ENCODE measurements around the gene COL4A1. TPM values are rescaled to one million over a fixed set of nuclear protein-coding genes. Genes with fewer than 3 reads are reported as not detected.

COL4A1 gene
- total RNA-seq, 3 donors from 2014 or later: 19.0 to 308 (median 61.9) TPM

GRCh38 chr13:110327051-110327721 is 20.2 kb upstream of the COL4A1 start:
- intact Hi-C loops (cut with DNase I, micrococcal nuclease): no loop called here
- no peak for DNase-seq
- TF ChIP-seq CTCF (IDR thresholded peaks at IDR 0.05): no peak
- H3K36me3 ChIP-seq (ENCODE audit: low read depth): no peaks in the 10 kb centered on the region
- no peaks in the 10 kb centered on the region for H3K4me1 ChIP-seq (ENCODE audit: low read depth)
- no peak for ATAC-seq
- no peak overlapping the region for H3K4me3 ChIP-seq
- H3K9me3 ChIP-seq: no peaks in the 10 kb centered on the region

GRCh38 chr13:110326263-110326904 is 19.4 kb upstream of the COL4A1 start:
- DNase-seq (no peak), ATAC-seq (no peak)
- no peaks in the 10 kb centered on the region for H3K4me1 ChIP-seq (ENCODE audit: low read depth)
- H3K4me3 ChIP-seq: no peak overlapping the region
- intact Hi-C loops (cut with DNase I, micrococcal nuclease): no loop called here
- no peaks in the 10 kb centered on the region for H3K36me3 ChIP-seq (ENCODE audit: low read depth)
- no peaks in the 10 kb centered on the region for H3K9me3 ChIP-seq
- no peak for TF ChIP-seq CTCF (IDR thresholded peaks at IDR 0.05)

- no peaks in the 10 kb centered on the region for H3K4me1 ChIP-seq (ENCODE audit: low read depth)
- DNase-seq (no peak), ATAC-seq (no peak)
These were observed 17.2 kb upstream of the COL4A1 start for GRCh38 chr13:110324026-110324749.

GRCh38 chr13:110323172-110323891 is 16.4 kb upstream of the COL4A1 start:
- Histone ChIP-seq H3K4me3 (no peak overlapping the region), H3K36me3 (ENCODE audit: low read depth) (no peaks in the 10 kb centered on the region), H3K4me1 (ENCODE audit: low read depth) (no peaks in the 10 kb centered on the region), H3K9me3 (no peaks in the 10 kb centered on the region)
- DNase-seq: no peak
- ATAC-seq: no peak
- intact Hi-C loops (cut with DNase I, micrococcal nuclease): no loop called here
- TF ChIP-seq CTCF (IDR thresholded peaks at IDR 0.05): no peak

More at GRCh38 chr13:110324026-110324749, 17.2 kb upstream of the COL4A1 start:
- no peaks in the 10 kb centered on the region for H3K9me3 ChIP-seq
- H3K4me3 ChIP-seq: no peak overlapping the region
- TF ChIP-seq CTCF (IDR thresholded peaks at IDR 0.05): no peak
- intact Hi-C loops (cut with DNase I, micrococcal nuclease): no loop called here
- no peaks in the 10 kb centered on the region for H3K36me3 ChIP-seq (ENCODE audit: low read depth)

- TF ChIP-seq CTCF (IDR thresholded peaks at IDR 0.05): no peak
- Histone ChIP-seq H3K9me3 (no peaks in the 10 kb centered on the region), H3K4me3 (no peak overlapping the region), H3K4me1 (ENCODE audit: low read depth) (no peaks in the 10 kb centered on the region), H3K36me3 (ENCODE audit: low read depth) (no peaks in the 10 kb centered on the region)
- no peak for DNase-seq
- intact Hi-C loops (cut with DNase I, micrococcal nuclease): no loop called here
- ATAC-seq: no peak
These were observed 15.8 kb upstream of the COL4A1 start for GRCh38 chr13:110322828-110323171.

Data from mucosa of descending colon (tissue), 3 donors.